Measurements from ENCODE around the gene CABYR.

CABYR gene

GRCh38 chr18:24189007-24189528 is 50.2 kb downstream of the CABYR start:
- Histone ChIP-seq H3K4me1 (no peaks in the 10 kb centered on the region), H3K9me3 (no peaks in the 10 kb centered on the region), H3K4me3 (ENCODE audit: low read depth, low read length) (no peak overlapping the region), H3K27me3 (no peaks in the 10 kb centered on the region), H3K36me3 (no peaks in the 10 kb centered on the region)
- TF ChIP-seq CTCF (IDR thresholded peaks at IDR 0.05; ENCODE audit: low read depth, low read length), result no peak
- DNase-seq, result no peak

- no peaks in the 10 kb centered on the region for H3K4me1 ChIP-seq
- no peaks in the 10 kb centered on the region for H3K27me3 ChIP-seq
- H3K9me3 ChIP-seq, result no peaks in the 10 kb centered on the region
- DNase-seq, result no peak
- H3K36me3 ChIP-seq, result no peaks in the 10 kb centered on the region
- no peak for TF ChIP-seq CTCF (IDR thresholded peaks at IDR 0.05; ENCODE audit: low read depth, low read length)
- H3K4me3 ChIP-seq (ENCODE audit: low read depth, low read length), result no peak overlapping the region
These were observed 50.9 kb downstream of the CABYR start for GRCh38 chr18:24189664-24190346.

- no peak for DNase-seq
- H3K27me3 ChIP-seq, result no peaks in the 10 kb centered on the region
- no peaks in the 10 kb centered on the region for H3K4me1 ChIP-seq
- H3K9me3 ChIP-seq, result no peaks in the 10 kb centered on the region
- H3K4me3 ChIP-seq (ENCODE audit: low read depth, low read length), result no peak overlapping the region
- H3K36me3 ChIP-seq, result no peaks in the 10 kb centered on the region
- TF ChIP-seq CTCF (IDR thresholded peaks at IDR 0.05; ENCODE audit: low read depth, low read length), result no peak
These were observed 51.7 kb downstream of the CABYR start for GRCh38 chr18:24190590-24190989.

- no peaks in the 10 kb centered on the region for H3K9me3 ChIP-seq
- no peaks in the 10 kb centered on the region for H3K36me3 ChIP-seq
- DNase-seq, result no peak
- no peaks in the 10 kb centered on the region for H3K4me1 ChIP-seq
- no peaks in the 10 kb centered on the region for H3K27me3 ChIP-seq
- no peak for TF ChIP-seq CTCF (IDR thresholded peaks at IDR 0.05; ENCODE audit: low read depth, low read length)
- H3K4me3 ChIP-seq (ENCODE audit: low read depth, low read length), result no peak overlapping the region
These were observed 56.6 kb downstream of the CABYR start for GRCh38 chr18:24195296-24196053.

- DNase-seq, result no peak
- H3K36me3 ChIP-seq, result no peaks in the 10 kb centered on the region
- H3K9me3 ChIP-seq, result no peaks in the 10 kb centered on the region
- H3K27me3 ChIP-seq, result no peaks in the 10 kb centered on the region
- no peaks in the 10 kb centered on the region for H3K4me1 ChIP-seq
- TF ChIP-seq CTCF (IDR thresholded peaks at IDR 0.05; ENCODE audit: low read depth, low read length), result no peak
- H3K4me3 ChIP-seq (ENCODE audit: low read depth, low read length), result no peak overlapping the region
These were observed 57.9 kb downstream of the CABYR start for GRCh38 chr18:24196764-24197163.

GRCh38 chr18:24197412-24197811 is 58.5 kb downstream of the CABYR start:
- H3K27me3 ChIP-seq, result no peaks in the 10 kb centered on the region
- no peaks in the 10 kb centered on the region for H3K4me1 ChIP-seq
- H3K9me3 ChIP-seq, result no peaks in the 10 kb centered on the region
- H3K4me3 ChIP-seq (ENCODE audit: low read depth, low read length), result no peak overlapping the region
- no peak for TF ChIP-seq CTCF (IDR thresholded peaks at IDR 0.05; ENCODE audit: low read depth, low read length)
- H3K36me3 ChIP-seq, result no peaks in the 10 kb centered on the region
- no peak for DNase-seq
